GM12878 (cell line): Measurements from ENCODE around the gene KLK5. TPM values are rescaled to one million over a fixed set of nuclear protein-coding genes. Genes with fewer than 3 reads are reported as not detected.
A peak's percentile ranks its signal among the peaks of the same experiment; 100 is the strongest.

Experiments used
- CBFB ChIP-seq: IDR thresholded peaks from 2 replicates; pipeline ENCODE4 v1.6.1; 2016; ENCODE audit warnings: antibody characterized with exemption, low read depth
- CBX3 ChIP-seq: fragments of 200-600 bp; sonication (generic); IDR thresholded peaks from 2 replicates; pipeline ENCODE4 v1.6.1; 2016; ENCODE audit warnings: low read depth, borderline replicate concordance
- CHD2 ChIP-seq: IDR thresholded peaks from 2 replicates; pipeline ENCODE4 v1.6.1; 2011; ENCODE audit warnings: low read depth, low read length, improper control_type of control experiment, borderline replicate concordance
- HDAC2 ChIP-seq: fragments of 200-600 bp; sonication (generic); IDR thresholded peaks from 2 replicates; pipeline ENCODE4 v1.6.1; 2017
- IKZF1 ChIP-seq: fragments of 450-650 bp; conservative IDR thresholded peaks from 2 replicates; pipeline ENCODE4 v1.6.1; 2017; ENCODE audit warnings: antibody characterized with exemption, mild to moderate bottlenecking
- MEF2A ChIP-seq: IDR thresholded peaks from 2 replicates; pipeline ENCODE4 v1.6.1; 2011; ENCODE audit warnings: low read depth, mild to moderate bottlenecking, low read length, moderate library complexity; ENCODE audit not compliant: insufficient read depth
- NKRF ChIP-seq: fragments of 450-650 bp; conservative IDR thresholded peaks from 2 replicates; pipeline ENCODE4 v1.6.1; 2017; ENCODE audit warnings: mild to moderate bottlenecking, moderate library complexity
- PBX3 ChIP-seq: IDR thresholded peaks from 2 replicates; pipeline ENCODE4 v1.6.1; 2011; ENCODE audit warnings: mild to moderate bottlenecking, low read depth, low read length, moderate library complexity; ENCODE audit not compliant: insufficient replicate concordance
- POLR2AphosphoS5 ChIP-seq: IDR thresholded peaks from 2 replicates; pipeline ENCODE4 v1.6.1; 2011; ENCODE audit warnings: mild to moderate bottlenecking, low read length, inconsistent platforms
- RELA ChIP-seq: fragments of 450-650 bp; IDR thresholded peaks from 2 replicates; pipeline ENCODE4 v1.8.0; 2014; ENCODE audit warnings: borderline replicate concordance; ENCODE audit not compliant: partially characterized antibody
- SMAD1 ChIP-seq: fragments of 450-650 bp; IDR thresholded peaks from 2 replicates; pipeline ENCODE4 v1.6.1; 2018; ENCODE audit warnings: mild to moderate bottlenecking, low read depth; ENCODE audit not compliant: partially characterized antibody
- SRF ChIP-seq, 2 experiments: IDR thresholded peaks; 2 replicates each; pipeline ENCODE4 v1.6.1; 2011; ENCODE audit warnings: low read depth in 2 of 2, low read length in 2 of 2, mild to moderate bottlenecking in 1 of 2, moderate library complexity in 1 of 2
- STAT1 ChIP-seq: fragments of 450-650 bp; conservative IDR thresholded peaks from 2 replicates; pipeline ENCODE4 v1.6.1; 2014; ENCODE audit warnings: antibody characterized with exemption, mild to moderate bottlenecking
- SUZ12 ChIP-seq: fragments of 200-600 bp; sonication (generic); IDR thresholded peaks from one replicate; pipeline ENCODE4 v1.6.1; 2018; ENCODE audit warnings: antibody characterized with exemption, mild to moderate bottlenecking; ENCODE audit not compliant: unreplicated experiment
- ZNF384 ChIP-seq: IDR thresholded peaks from 2 replicates; pipeline ENCODE4 v1.6.1; 2012; ENCODE audit warnings: low read depth, mild to moderate bottlenecking, low read length, improper control_type of control experiment, borderline replicate concordance
- ZNF622 ChIP-seq: fragments of 450-650 bp; IDR thresholded peaks from 2 replicates; pipeline ENCODE4 v1.6.1; 2017; ENCODE audit warnings: mild to moderate bottlenecking, inconsistent platforms
- ZSCAN29 ChIP-seq: fragments of 450-650 bp; IDR thresholded peaks from 2 replicates; pipeline ENCODE4 v1.6.1; 2017; ENCODE audit warnings: mild to moderate bottlenecking, moderate library complexity
- polyA plus RNA-seq, 11 experiments: library from polyadenylated mRNA; depleted of rRNA in 4 of 11; unstranded in 6 of 11; stranded (reverse) in 5 of 11; fragments of >200 nt; fragmentation: Nextera tagmentation in 4 of 11; fragmentation: Illumina TruSeq in 1 of 11; extraction: Ambion mirVana in 4 of 11; extraction: Trizol in 1 of 11; gene quantifications; 1 replicate in 1 of 11; 2 replicates in 10 of 11; pipeline versions ENCODE4 v1.2.1 to v1.2.3, GENCODE V29; 2011 to 2016; ENCODE audit warnings: inconsistent platforms in 2 of 11, missing spikeins in 2 of 11, low read depth in 1 of 11
- total RNA-seq, 4 experiments: library from RNA; depleted of rRNA in 3 of 4; stranded (reverse); fragments of >200 nt in 3 of 4; fragmentation: Illumina TruSeq in 1 of 4; extraction: Trizol in 1 of 4; gene quantifications; 2 replicates each; pipeline versions ENCODE4 v1.2.1 to v1.2.3, GENCODE V29; 2013 to 2021
- TF ChIP-seq, protein P1 (sequence below): fragments of 150-350 bp; IDR thresholded peaks from 2 replicates; pipeline ENCODE4 v1.6.1; 2014; ENCODE audit warnings: mild to moderate bottlenecking, low read depth, low read length
- TF ChIP-seq, protein P2 (sequence below): fragments of 450-650 bp; IDR thresholded peaks from 2 replicates; pipeline ENCODE4 v1.6.1; 2017; ENCODE audit warnings: mild to moderate bottlenecking, low read depth, inconsistent platforms; ENCODE audit not compliant: poor library complexity, severe bottlenecking

KLK5 gene
- total and polyA plus RNA-seq, 10 of the 15 experiments (the other 5 are each of a cell fraction or from before 2014, with no cell fraction given): 0.16 TPM; not detected in 9

DNA sequence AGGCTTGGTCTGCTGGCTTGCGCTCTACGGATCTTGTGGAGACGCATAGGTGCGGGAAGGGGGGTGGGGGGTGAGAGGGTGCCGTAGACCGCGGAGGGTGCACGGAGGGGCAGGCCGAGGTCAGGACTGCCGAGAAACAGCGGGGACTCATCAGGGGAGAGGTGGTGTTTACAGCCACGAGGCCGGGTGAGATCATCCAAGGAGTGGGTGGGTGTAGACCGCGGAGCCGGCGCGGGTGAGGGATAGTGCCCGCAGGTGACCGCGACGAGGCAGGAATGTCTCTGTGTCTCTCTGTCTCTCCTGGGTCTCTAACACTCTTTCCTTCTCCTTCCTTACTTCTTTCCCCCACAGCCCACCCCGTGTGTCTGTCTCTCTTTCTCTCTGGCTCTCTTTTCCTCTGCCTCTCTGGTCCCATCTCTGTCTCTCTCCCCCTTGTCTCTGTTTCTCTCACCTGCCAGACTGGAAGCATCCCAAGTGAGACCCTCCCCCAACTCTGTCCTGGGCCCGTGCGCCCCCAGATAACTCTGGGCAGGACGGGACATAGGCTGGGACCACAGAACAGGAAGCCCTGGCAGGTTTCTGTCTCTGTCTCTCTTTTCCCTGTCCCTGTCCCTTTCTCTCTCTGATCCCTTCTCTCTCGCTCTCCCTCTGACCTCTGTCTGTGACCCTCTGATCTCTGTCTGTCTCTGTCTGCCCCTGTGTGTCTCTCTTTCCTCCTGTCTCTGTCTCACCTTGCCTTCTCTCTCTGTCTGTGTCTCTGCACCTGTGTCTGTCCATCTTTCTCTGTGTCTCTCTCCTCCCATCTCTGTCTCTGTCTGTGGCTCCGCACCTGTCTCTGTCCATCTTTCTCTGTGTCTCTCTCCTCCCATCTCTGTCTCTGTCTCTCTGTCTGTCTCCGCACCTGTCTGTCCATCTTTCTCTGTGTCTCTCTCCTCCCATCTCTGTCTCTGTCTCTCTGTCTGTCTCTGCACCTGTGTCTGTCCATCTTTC is 39.8 kb downstream of the KLK5 start (continued):
- TF ChIP-seq, protein P1, sequence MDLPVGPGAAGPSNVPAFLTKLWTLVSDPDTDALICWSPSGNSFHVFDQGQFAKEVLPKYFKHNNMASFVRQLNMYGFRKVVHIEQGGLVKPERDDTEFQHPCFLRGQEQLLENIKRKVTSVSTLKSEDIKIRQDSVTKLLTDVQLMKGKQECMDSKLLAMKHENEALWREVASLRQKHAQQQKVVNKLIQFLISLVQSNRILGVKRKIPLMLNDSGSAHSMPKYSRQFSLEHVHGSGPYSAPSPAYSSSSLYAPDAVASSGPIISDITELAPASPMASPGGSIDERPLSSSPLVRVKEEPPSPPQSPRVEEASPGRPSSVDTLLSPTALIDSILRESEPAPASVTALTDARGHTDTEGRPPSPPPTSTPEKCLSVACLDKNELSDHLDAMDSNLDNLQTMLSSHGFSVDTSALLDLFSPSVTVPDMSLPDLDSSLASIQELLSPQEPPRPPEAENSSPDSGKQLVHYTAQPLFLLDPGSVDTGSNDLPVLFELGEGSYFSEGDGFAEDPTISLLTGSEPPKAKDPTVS: no peak
- TF ChIP-seq SRF (IDR thresholded peaks at IDR 0.05; ENCODE audit: low read depth in 2 of 2, low read length in 2 of 2) (no peak), CBX3 (no peak), STAT1 (no peak), ZNF622 (no peak), ZNF384 (no peak), IKZF1 (peak; percentile 84), ZSCAN29 (no peak), SMAD1 (no peak), SUZ12 (no peak), PBX3 (no peak), MEF2A (no peak), POLR2AphosphoS5 (no peak), RELA (no peak), CBFB (peak; percentile 44; the same call in 1 of the 2 replicates), NKRF (no peak), HDAC2 (no peak), CHD2 (no peak)
- TF ChIP-seq, protein P2, sequence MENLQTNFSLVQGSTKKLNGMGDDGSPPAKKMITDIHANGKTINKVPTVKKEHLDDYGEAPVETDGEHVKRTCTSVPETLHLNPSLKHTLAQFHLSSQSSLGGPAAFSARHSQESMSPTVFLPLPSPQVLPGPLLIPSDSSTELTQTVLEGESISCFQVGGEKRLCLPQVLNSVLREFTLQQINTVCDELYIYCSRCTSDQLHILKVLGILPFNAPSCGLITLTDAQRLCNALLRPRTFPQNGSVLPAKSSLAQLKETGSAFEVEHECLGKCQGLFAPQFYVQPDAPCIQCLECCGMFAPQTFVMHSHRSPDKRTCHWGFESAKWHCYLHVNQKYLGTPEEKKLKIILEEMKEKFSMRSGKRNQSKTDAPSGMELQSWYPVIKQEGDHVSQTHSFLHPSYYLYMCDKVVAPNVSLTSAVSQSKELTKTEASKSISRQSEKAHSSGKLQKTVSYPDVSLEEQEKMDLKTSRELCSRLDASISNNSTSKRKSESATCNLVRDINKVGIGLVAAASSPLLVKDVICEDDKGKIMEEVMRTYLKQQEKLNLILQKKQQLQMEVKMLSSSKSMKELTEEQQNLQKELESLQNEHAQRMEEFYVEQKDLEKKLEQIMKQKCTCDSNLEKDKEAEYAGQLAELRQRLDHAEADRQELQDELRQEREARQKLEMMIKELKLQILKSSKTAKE: peak; percentile 26
